GM21447 (cell line): ENCODE results near the gene IMMP2L.

Experiments
- ATAC-seq: cut with Tn5 transposase; IDR thresholded peaks from one replicate; pipeline ENCODE4 v1.9.1; 2021; ENCODE audit not compliant: unreplicated experiment

The IMMP2L gene

DNA sequence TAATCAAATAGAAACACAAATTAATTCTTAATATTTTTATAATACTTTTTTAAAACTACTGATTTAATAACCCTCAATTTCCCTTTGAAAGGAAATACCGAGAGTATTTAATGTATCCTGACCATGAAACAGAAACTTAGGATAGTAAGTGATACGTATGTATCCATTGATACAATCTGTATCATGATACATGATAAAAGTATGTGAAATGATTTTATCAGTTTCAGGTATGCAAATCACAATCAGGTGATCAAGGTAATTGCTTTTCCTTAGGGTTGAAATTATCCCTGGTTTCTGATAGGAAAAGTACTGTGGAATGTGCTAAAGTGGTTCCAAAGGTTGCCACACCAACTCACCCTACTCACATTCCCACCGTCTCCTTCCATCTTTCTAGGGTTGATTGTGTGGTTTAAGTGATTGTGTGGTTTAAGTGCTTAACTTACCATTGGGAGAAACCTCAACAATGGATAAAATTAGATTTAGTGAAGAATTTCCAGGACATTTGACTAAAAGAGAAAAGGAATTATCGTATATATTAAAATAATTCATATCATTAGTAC lies 333.0 kb downstream of the IMMP2L start:
- no peak for ATAC-seq

GRCh38 chr7:111228437-111228836 lies 333.9 kb downstream of the IMMP2L start:
- no peak for ATAC-seq

GRCh38 chr7:111226800-111227199 lies 335.5 kb downstream of the IMMP2L start:
- no peak for ATAC-seq

GRCh38 chr7:111224354-111225231 lies 337.7 kb downstream of the IMMP2L start:
- no peak for ATAC-seq

DNA sequence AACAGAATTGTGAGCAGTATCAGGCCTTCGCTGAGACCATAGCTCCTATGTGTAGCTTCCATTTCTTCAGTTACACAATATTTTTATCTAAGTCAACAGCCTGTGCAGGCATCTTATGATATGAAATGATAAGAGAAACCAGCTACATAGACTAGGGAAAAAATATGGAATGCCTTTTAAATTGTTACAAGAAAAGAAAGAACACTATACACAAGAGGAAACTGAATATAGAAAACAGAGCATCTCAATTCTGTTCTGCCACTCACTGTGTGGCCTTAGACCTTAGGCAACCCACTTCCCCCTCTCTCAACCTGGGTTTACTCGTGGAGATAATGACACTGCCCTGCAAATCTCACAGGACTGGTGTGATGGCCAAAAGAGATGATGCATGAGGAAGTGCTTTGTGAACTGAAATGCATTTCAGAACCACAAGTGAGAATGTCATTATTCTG lies 338.5 kb downstream of the IMMP2L start:
- ATAC-seq = no peak

- ATAC-seq = no peak
Observed at GRCh38 chr7:111215550-111215949, 346.7 kb downstream of the IMMP2L start.

DNA sequence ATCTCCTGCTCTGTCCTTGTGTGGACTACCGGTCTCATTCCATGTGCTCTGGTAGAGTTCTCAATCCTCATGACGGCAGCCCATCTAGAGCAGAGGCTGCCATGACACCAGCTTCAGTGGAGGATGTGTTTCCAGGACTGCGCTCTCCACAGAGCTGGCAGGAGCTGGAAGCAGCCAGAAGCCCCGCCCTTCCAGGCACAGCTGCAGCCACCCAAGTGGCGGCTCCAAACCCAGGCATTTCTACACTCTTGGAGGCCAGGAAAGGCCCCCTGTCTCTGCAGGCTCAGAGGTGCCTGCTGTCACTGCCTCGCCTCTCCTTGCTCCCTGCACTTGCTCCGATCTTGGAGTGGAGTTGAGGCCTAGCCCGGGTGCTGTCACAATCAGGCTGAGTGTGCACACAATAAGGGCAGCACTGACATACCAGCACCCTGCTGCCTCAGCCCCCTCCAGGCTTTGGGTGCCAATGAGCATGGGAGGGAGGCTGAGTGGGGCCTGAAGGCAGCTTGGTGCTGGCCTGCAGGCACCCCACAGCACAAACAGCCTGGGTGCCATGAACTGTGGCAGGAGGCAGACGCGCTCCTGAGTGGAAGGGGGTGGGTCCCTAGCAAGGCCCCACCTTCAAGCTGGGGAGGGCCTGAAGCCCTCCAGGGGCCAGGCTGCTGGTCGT lies 349.3 kb downstream of the IMMP2L start:
- ATAC-seq = no peak

- no peak for ATAC-seq
Observed at GRCh38 chr7:111210996-111211395, 351.3 kb downstream of the IMMP2L start.

GRCh38 chr7:111210043-111210442 lies 352.2 kb downstream of the IMMP2L start:
- no peak for ATAC-seq

- ATAC-seq = no peak
Observed at GRCh38 chr7:111205251-111205650, 357.0 kb downstream of the IMMP2L start.

DNA sequence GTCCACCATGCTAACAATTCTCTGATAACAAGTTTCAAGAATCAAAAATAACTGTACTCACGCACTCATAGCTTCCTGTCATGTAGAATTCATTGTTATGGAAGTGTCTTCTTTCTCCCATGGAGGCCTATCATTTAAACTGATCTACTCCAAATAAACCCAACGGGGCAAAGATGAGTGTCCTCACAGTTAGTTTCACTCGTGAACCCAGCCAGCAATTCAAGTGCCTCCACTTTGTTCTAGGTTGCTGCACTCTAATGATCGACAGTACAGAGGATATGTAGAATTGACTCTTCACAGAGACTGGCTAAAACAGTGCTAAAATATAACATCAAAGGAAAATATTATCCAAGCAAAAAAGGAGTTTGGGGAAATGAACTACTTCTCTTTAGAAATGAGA lies 360.0 kb downstream of the IMMP2L start:
- no peak for ATAC-seq

DNA sequence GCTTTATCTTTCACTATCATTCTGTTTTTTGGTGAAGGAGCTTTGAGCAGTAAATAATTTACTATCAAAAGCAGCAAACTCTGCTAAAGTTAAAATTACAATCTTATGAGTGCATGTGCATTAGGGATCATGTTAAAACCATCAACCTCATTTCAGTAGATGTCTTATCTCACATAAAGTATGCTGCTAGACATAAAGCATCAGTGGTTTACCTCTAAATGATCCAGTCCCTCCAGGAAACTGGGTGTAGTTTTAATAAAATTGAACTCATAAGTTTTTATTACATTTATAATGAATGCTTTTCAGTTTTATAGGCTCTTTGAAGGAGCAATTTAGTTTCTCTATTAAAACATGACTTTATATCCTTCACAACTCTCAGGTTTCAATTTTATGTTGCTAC lies 362.6 kb downstream of the IMMP2L start:
- no peak for ATAC-seq

DNA sequence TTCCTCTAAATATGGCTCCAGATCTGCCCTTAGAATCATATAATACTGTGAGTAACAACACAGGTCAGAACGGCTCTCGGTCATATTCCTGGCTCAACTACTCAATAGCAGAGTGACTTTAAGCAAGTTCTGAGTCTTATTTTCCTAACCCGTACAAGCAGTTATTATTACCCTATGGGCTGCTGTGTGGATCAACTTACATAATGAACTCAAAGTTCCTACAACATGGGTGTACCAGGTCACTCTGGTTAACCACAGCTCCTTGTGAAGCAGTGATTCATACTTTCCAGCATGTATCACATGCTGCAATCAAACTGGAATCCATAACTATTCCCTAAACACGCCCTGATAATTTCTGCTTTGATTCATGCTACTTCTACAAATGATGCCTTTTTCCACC lies 364.0 kb downstream of the IMMP2L start:
- ATAC-seq = no peak

DNA sequence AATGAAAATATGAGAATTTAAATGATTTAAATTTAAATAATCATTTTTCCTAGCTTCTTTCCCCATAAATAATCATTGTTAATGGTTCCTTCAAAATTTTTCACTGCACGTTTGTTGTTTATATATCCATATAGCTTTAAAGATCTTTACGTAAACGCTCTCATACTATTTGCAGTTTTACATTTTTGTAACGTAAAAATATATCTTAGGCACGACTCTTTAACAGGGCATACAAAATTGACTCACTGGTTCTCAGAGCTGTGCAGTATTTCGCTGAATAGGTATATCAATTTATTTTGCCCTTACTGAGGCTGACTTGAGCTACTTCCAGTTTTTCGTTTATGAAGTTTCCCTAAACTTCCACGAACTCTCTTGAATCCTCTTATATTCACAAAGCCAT lies 365.6 kb downstream of the IMMP2L start:
- no peak for ATAC-seq

- no peak for ATAC-seq
Observed at GRCh38 chr7:111192614-111193413, 369.5 kb downstream of the IMMP2L start.

DNA sequence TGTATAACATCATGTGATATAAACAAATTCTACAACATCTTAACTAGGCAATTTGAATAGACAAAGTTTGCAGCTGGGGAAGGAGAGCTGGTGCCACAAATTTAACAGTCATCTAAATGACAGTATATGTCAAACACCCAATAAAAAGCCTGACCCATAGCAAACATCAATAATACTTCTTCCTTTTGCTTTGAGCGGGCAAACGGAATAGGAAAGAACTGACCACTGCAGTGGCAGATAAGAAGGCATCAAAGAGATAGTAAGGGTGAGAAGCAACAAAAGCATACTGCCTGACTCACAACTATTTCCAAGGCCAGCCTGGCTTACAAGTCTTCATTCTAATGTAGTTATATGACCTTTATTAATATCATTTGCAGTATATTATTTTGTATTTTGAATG lies 371.5 kb downstream of the IMMP2L start:
- no peak for ATAC-seq

GRCh38 chr7:111184987-111185386 lies 377.3 kb downstream of the IMMP2L start:
- no peak for ATAC-seq

GRCh38 chr7:111183321-111183720 lies 379.0 kb downstream of the IMMP2L start:
- no peak for ATAC-seq

DNA sequence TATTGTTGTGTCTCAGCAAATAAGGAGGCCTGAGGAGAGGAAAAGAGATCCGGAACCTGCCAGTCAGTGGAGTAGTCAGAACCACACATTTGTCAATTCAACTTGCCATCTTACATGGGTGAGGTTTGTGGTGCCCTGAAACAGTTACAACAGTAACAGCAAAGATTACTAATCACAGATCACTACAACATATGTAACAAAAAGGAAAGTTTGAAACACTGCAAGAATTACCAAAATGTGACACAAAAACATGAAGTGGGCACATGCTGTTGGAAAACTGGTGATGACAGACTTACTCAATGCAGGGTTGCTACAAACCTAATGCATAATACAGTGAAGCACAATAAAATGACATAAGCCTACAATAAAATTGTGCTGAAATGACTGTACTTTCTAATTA lies 382.0 kb downstream of the IMMP2L start:
- no peak for ATAC-seq

DNA sequence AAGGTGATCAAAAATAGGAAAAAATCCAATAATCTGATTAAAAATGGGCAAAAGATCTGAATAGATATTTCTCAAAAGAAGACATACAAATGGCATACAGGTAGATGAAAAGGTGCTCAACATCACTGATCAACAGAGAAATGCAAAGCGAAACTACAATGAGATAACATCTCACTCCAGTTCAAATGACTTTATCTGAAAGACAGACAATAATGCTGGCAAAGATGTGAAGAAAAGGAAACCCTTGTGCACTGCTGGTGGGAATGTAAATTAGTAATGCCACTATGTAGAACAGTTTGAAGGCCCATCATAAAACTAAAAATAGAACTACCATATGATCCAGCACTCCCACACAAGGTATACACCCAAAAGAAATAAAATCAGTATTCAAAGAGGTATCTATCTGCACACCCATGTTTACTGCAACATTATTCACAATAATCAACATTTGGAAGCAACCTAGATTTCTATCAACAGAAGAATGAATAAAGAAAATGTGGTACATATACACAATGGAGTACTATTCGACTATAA lies 386.3 kb downstream of the IMMP2L start:
- no peak for ATAC-seq

- no peak for ATAC-seq
Observed at GRCh38 chr7:111174510-111174909, 387.8 kb downstream of the IMMP2L start.
